AG04449 (cell line): ENCODE measurements around the gene FASTK.
"Not testable (repeated sequence)": the region's sequence is repeated elsewhere in the genome, so short reads cannot be mapped to it uniquely, and the experiment has no call there.

Source experiments
- CTCF ChIA-PET: fragments of 350-600 bp; formaldehyde crosslinking; extraction: SDS; loops from one replicate; lab custom pipeline; 2021; ENCODE audit warnings: antibody characterized with exemption; lab: Yijun Ruan, JAX
- POLR2A ChIA-PET: fragments of 400-600, 350-600 bp; formaldehyde crosslinking; extraction: SDS; loops from one replicate; lab custom pipeline; 2020; ENCODE audit warnings: antibody characterized with exemption, inconsistent platforms; lab: Yijun Ruan, JAX
- DNase-seq: peaks from one replicate; pipeline ENCODE4 v3.0.0-alpha.2; 2010; ENCODE audit warnings: low read depth, low spot score
- H3K4me3 ChIP-seq: 2 replicates; pipeline ENCODE4 v1.5.1; 2011; ENCODE audit warnings: low read depth, mild to moderate bottlenecking, control low read depth, low read length
- TF ChIP-seq, protein P1 (sequence below): IDR thresholded peaks from one replicate; pipeline ENCODE4 v1.5.1; 2011; ENCODE audit warnings: mild to moderate bottlenecking, moderate library complexity, low read length, control low read depth, inconsistent platforms; ENCODE audit not compliant: insufficient read depth; ENCODE audit errors: missing control alignments

FASTK gene

DNA sequence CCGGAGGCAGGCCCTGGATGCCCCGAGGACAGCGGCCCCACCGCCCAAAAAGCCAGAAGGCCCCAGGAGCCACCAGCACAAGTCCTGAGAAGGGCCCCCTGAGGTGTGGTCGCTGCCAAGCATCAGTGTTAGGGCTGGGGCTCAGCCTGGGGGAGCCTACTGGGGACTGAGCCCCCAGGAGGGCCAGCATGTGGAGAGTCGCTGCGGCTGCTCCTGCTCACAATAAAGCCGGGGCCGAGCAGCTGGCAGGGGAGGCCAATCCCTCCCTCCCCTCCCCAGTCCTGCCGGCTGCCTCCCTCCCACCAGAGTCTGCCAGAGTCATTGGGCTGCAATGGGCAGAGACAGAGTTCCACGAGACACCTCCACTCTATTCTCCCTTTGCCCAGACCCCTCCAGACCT lies 35.3 kb downstream of the FASTK start:
- TF ChIP-seq, protein P1, sequence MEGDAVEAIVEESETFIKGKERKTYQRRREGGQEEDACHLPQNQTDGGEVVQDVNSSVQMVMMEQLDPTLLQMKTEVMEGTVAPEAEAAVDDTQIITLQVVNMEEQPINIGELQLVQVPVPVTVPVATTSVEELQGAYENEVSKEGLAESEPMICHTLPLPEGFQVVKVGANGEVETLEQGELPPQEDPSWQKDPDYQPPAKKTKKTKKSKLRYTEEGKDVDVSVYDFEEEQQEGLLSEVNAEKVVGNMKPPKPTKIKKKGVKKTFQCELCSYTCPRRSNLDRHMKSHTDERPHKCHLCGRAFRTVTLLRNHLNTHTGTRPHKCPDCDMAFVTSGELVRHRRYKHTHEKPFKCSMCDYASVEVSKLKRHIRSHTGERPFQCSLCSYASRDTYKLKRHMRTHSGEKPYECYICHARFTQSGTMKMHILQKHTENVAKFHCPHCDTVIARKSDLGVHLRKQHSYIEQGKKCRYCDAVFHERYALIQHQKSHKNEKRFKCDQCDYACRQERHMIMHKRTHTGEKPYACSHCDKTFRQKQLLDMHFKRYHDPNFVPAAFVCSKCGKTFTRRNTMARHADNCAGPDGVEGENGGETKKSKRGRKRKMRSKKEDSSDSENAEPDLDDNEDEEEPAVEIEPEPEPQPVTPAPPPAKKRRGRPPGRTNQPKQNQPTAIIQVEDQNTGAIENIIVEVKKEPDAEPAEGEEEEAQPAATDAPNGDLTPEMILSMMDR = no peak
- H3K4me3 ChIP-seq = no peak overlapping the region
- POLR2A ChIA-PET = interaction anchor here (1.0 kb wide), 1 partner anchor 17 kb away, joined by 4 read pairs; the partner anchor contains the start of gene ABCB8
- no peak for DNase-seq
- CTCF ChIA-PET = interaction anchor here (0.8 kb wide), 1 partner anchor 65 kb away, joined by 3 read pairs; no protein-coding TSS in a partner anchor

DNA sequence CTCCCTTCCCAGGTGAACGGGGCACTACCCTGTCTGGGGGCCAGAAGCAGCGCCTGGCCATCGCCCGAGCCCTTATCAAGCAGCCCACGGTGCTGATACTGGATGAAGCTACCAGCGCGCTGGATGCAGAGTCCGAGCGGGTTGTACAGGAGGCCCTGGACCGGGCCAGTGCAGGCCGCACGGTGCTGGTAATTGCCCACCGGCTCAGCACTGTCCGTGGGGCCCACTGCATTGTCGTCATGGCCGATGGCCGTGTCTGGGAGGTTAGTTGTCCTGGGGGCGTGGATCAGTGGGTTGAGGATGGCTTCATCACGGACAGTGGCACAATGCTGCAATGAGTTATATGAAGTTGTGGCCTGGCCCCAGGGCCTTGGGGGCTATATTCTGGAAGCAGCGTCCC lies 36.6 kb downstream of the FASTK start:
- TF ChIP-seq, protein P1 = no peak
- ChIA-PET POLR2A (no interaction called here), CTCF (no interaction called here)
- no peak overlapping the region for H3K4me3 ChIP-seq
- DNase-seq = no peak

DNA sequence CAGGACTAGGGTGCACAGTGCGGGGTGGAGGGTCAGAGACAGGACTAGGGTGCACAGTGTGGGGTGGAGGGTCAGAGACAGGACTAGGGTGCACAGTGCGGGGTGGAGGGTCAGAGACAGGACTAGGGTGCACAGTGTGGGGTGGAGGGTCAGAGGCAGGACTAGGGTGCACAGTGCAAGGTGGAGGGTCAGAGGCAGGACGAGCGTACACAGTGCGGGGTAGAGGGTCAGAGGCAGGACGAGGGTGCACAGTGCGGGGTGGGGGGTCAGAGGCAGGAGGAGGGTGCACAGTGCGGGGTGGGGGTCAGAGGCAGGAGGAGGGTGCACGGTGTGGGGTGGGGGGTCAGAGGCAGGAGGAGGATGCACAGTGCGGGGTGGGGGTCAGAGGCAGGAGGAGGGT lies 37.2 kb downstream of the FASTK start:
- POLR2A ChIA-PET, DNase-seq, CTCF ChIA-PET, H3K4me3 ChIP-seq: not testable (repeated sequence)

DNA sequence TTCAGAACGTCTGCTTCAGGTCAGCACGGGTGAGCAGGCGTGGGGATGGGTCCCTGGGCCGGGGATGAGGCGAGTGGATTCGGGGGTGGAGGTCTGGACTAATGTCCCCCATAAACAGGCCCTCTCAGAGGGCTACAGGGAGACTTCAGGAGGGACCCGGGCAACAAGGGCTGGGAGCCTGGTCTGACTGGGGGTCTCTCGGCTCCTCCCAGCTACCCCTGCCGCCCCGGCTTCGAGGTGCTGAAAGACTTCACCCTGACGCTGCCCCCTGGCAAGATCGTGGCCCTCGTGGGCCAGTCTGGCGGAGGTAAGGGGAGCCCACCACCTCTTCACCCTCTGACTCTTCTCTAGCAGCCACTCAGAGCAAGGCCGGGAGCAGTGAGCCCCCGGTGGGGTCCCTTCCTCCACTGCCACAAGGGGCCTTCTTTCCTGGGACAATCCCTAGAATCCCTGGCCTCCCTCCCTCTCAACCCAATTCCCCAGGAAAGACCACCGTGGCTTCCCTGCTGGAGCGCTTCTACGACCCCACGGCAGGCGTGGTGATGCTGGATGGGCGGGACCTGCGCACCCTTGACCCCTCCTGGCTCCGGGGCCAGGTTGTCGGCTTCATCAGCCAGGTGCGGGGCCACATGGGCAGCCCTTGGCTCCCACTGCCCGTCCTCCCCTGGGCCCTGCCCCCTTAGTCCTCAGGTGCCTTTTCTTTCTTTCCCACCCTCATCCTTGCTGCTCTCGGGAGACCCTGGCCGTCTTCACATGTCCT lies 39.8 kb downstream of the FASTK start:
- ChIA-PET CTCF (interaction anchor here (2.1 kb wide), 1 partner anchor 22 kb away, joined by 7 read pairs; no protein-coding TSS in a partner anchor), POLR2A (no interaction called here)
- TF ChIP-seq, protein P1 = no peak
- no peak for DNase-seq
- H3K4me3 ChIP-seq = no peak overlapping the region

DNA sequence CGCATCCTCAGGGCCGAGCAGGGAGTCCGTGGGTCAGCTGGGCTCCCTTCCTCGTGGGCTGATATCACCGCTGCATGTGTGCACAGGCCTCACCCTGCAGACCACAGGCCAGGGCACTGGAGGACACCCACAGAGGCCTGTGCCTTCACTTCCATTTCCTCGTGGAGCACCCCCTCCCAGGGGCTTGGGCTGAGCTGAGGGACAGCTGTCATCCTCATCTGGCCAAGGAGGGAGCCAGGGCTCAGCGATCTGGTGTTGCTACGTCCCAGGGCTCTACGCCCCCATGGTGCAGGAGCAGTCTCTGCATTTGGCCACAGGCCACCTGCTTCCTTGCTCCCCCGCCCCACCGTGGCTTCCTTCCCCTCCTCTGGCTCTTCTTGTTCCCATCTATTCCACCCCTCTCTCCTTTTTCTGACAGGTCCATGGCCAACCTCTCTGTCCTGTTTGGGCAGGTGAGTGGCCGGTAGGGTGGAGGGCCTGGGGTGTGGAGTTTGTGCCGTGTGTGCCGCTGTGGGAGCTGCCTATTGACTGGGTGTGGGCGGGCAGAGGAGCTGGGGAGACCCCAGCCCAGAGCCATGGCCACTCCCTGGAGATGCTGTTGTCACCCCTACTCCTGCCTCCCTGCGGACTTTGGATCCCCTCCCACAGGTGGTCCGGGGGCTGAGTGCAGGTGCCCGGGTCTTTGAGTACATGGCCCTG lies 40.6 kb downstream of the FASTK start:
- H3K4me3 ChIP-seq = no peak overlapping the region
- CTCF ChIA-PET = interaction anchor here (1.0 to 2.6 kb wide), 5 partner anchors 19 to 73 kb away, joined by 3 to 15 read pairs (median 5); partner anchors contain the start of gene SLC4A2
- TF ChIP-seq, protein P1 = no peak
- no peak for DNase-seq
- POLR2A ChIA-PET = interaction anchor here (1.0 to 1.2 kb wide), 4 partner anchors 11 to 79 kb away, joined by 3 to 13 read pairs (median 6); partner anchors contain the start of gene ABCB8

DNA sequence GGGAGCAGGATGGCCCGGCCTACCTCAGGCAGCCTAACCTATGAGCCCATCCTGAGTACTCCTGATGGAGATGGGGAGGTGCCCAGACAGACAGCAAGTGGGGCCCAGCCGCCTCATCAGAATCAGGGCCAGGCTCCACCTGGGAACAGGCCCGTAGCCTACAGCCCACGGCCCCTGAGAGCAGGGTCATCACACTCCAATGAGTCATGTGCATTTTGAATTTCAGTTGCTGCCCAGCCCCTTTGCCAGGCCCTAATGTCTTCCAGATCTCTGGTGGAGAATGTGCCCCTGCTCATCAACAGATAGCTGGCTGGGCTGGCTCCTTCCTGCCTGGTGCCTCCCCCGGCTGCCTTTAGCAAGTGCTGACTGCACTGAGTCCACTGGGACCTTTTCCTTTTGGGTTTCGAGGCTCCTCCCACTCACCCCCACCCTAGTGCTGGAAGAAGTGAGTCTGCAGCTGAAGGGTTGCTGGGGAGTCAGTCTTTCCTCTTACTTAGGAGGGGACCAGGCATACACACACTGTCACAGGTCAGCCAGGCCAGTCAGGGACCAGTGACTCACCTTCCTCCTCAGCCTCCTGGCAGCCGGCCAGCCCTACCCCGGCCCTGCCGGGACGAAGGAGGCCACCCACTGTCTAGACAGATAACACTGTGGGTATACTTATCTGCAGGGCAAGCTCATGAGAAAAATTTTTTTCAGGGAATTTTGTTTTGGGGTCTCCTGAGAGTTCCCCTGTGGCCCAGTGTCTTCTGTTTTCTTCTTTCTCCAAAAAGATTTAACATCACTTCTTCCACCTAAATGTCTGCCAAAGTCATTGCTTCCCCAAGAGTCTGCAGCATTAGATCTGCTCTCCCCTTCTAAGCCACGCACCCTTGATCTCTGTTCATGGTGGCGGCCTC lies 41.4 kb downstream of the FASTK start:
- ChIA-PET CTCF (interaction anchor here (0.8 to 2.6 kb wide), 8 partner anchors 11 to 76 kb away, joined by 3 to 15 read pairs (median 4); partner anchors contain the start of genes ABCB8 and SLC4A2), POLR2A (interaction anchor here (0.8 to 1.4 kb wide), 6 partner anchors 11 to 1892 kb away, joined by 3 to 13 read pairs (median 4); partner anchors contain the start of genes ABCB8 and ZNF398)
- TF ChIP-seq, protein P1 = no peak
- no peak for DNase-seq
- no peak overlapping the region for H3K4me3 ChIP-seq
